Measurements from ENCODE around the gene FAR1.

- TF ChIP-seq POLR2A (IDR thresholded peaks at IDR 0.05; ENCODE audit: low read depth, low read length), result no peak
- no peak for TF ChIP-seq TAF1 (IDR thresholded peaks at IDR 0.05; ENCODE audit: borderline replicate concordance, low read depth, low read length)
- TF ChIP-seq POLR2AphosphoS5 (IDR thresholded peaks at IDR 0.05; ENCODE audit: low read depth, low read length), result no peak
These were observed 23.7 kb downstream of the FAR1 start for GRCh38 chr11:13692172-13692571.
